HUES6 (cell line): Measurements from ENCODE around the gene TUBGCP6.
"Not testable (repeated sequence)": the region's sequence is repeated elsewhere in the genome, so short reads cannot be mapped to it uniquely, and the experiment has no call there.

ENCODE experiments used
- H3K27ac ChIP-seq: 2 replicates; pipeline ENCODE4 v1.7.0; 2013; ENCODE audit warnings: low read depth, mild to moderate bottlenecking, low read length, inconsistent platforms
- H3K27me3 ChIP-seq: 2 replicates; pipeline ENCODE4 v1.6.1; 2013; ENCODE audit warnings: low read length; ENCODE audit not compliant: control insufficient read depth, insufficient read depth
- H3K36me3 ChIP-seq: 2 replicates; pipeline ENCODE4 v1.6.1; 2013; ENCODE audit warnings: low read length; ENCODE audit not compliant: control insufficient read depth, insufficient read depth
- H3K4me1 ChIP-seq: 2 replicates; pipeline ENCODE4 v1.6.1; 2013; ENCODE audit warnings: low read length; ENCODE audit not compliant: control insufficient read depth, insufficient read depth
- H3K4me3 ChIP-seq: 2 replicates; pipeline ENCODE4 v1.5.1; 2013; ENCODE audit warnings: low read depth, low read length
- H3K9ac ChIP-seq: one replicate; pipeline ENCODE4 v1.6.1; 2013; ENCODE audit warnings: mild to moderate bottlenecking, low read length
- H3K9me3 ChIP-seq: 2 replicates; pipeline ENCODE4 v1.6.1; 2013; ENCODE audit warnings: low read depth, low read length; ENCODE audit not compliant: control insufficient read depth, insufficient read depth

Gene TUBGCP6

DNA sequence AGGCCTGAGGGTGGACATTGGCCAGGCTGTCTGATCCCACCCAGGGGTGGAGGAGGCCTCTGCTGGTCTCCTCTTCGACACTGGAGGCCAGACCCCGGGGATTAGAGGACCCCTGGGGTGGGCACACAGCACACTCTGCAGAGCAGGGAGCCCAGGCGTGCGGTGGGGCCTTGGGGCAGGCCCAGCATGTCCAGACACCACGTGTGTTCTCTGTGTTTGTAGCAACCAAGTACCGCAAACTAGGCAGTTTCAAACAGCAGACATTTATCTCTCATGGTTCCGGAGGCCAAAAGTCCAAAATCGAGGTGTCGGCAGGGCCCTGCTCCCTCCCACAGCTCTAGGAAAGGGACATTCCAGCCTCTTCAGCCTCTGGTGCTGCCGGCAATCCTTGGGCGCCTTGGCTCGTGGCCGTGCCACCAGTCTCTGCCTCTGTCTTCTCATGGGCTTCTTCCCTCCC lies 72.8 kb downstream of the TUBGCP6 start:
- Histone ChIP-seq H3K4me1 (peaks cover 7% of the 10 kb centered on the region; the same call in 1 of the 2 replicates), H3K9ac (no peak overlapping the region)

DNA sequence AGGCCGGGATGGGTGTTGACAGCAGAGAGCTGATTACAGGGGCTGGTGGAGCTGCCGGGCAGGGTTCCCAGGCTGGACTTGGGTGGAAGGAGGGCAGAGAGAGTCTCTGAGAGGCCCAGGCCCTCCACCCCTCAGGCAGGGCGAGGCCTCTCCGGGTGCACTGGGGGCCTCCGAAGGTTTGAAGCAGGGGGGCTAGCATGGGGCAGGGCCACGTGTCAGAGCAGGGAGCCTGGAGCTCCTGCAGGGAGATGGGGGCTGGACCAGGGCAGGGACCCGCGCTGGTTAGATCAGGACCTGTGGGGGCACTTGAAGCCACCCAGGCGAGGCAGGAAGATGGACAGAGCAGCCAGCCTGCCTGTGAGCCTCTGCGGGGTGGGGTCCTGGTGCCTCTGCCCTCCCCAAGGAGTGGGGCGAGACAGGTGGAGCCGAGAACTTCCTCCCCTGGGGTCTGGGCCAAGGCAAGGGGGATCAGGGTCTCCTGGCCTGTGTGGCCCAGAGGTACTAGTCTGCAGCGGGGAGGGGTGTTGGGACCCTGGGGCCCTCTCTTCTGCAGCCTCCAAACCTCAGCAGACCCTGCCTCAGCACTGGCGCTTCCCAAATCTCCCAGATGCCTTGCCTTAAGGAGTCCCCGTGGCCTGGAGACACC lies 73.4 kb downstream of the TUBGCP6 start:
- H3K27me3 ChIP-seq, result peaks cover 46% of the 10 kb centered on the region
- H3K9ac ChIP-seq, result no peak overlapping the region
- peaks cover 7% of the 10 kb centered on the region; the same call in 1 of the 2 replicates for H3K4me1 ChIP-seq
- H3K27ac ChIP-seq, result no peak overlapping the region
- H3K36me3 ChIP-seq, result no peaks in the 10 kb centered on the region
- H3K4me3 ChIP-seq, result peak overlapping the region; percentile 87
- H3K9me3 ChIP-seq, result no peaks in the 10 kb centered on the region

More for the DNA sequence above, 72.8 kb downstream of the TUBGCP6 start:
- no peak overlapping the region for H3K4me3 ChIP-seq
- no peaks in the 10 kb centered on the region for H3K36me3 ChIP-seq
- H3K9me3 ChIP-seq, result no peaks in the 10 kb centered on the region
- no peak overlapping the region for H3K27ac ChIP-seq
- H3K27me3 ChIP-seq, result peaks cover 44% of the 10 kb centered on the region

DNA sequence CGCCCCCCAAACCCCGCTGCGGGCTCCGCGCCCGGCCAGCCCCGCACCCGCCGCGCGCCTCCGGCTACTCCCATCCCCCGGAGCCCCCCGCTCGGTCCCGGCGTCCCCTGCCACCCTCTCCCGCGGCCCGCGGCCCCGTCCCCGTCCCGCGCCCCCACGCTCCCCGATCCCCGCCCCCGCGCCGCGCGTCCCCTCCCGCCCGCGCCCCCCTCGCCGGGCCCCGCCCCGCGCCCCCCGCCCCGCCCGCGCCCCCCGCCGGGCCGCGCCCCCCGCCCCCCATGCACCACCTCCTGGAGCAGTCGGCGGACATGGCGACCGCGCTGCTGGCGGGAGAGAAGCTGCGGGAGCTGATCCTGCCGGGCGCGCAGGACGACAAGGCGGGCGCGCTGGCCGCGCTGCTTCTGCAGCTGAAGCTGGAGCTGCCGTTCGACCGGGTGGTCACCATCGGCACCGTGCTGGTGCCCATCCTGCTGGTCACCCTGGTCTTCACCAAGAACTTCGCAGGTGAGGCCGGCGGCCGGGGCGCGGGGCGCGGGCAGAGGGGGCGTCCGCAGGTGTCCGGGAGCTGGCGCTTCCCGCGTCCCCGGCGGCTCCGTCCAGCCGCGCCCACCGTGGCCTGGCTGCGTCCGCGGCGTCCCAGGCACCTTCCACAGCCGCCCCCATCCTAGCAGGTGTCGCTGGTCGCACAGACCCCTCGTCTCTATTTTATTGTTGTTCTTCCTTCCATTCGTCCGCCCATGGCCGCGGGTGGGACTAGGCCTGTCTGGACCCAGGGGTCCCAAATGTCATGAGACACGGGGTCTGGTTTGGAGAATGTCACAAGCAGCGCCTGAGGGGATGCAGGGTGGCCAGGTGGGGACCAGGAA lies 74.1 kb downstream of the TUBGCP6 start, which contains the start of gene PANX2:
TSS of gene PANX2 (plus strand) at position 279 of the 866 bp plus-strand sequence. CDS start at position 279, 0 bp downstream.
- Histone ChIP-seq H3K9me3 (no peaks in the 10 kb centered on the region), H3K4me1 (peaks cover 2% of the 10 kb centered on the region; the same call in 1 of the 2 replicates), H3K27me3 (peaks cover 46% of the 10 kb centered on the region), H3K27ac (no peak within 1 kb of the TSS), H3K36me3 (no peaks in the 10 kb centered on the region), H3K4me3 (peak within 1 kb of the TSS; percentile 87), H3K9ac (peak within 1 kb of the TSS; percentile 50)

DNA sequence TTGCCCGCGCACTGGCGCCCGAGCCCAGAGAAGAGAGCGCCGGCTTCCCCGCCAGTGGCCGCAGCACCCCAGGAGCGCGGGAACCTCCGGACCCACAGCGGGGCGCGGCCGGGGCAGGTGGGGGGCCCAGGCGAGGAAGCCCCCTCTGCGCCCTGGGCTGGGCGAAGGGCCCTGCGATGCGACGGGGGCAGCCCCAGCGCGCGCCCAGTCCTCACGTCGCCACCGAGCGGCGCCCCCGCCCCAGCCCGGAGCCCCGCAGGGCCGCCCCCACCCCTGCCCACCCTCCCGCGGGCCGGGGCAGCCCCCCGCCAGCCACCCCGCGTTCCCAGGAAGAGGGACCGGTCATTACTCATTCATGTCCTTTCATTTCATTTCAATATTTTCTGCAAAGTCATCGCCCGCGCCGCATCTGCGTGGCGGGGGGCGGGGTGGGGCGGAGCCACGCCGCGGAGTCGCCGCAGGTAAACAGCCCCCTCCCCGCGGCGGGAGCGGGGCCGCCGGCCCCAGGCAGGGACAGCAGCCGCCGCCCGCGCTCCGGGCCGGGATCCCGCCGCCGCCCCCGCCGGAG lies 75.0 kb downstream of the TUBGCP6 start:
- H3K9me3 ChIP-seq, result no peaks in the 10 kb centered on the region
- no peaks in the 10 kb centered on the region for H3K4me1 ChIP-seq
- H3K27me3 ChIP-seq, result peaks cover 46% of the 10 kb centered on the region
- no peak overlapping the region for H3K27ac ChIP-seq
- peak overlapping the region; percentile 55 for H3K4me3 ChIP-seq
- H3K9ac ChIP-seq, result no peak overlapping the region
- no peaks in the 10 kb centered on the region for H3K36me3 ChIP-seq

DNA sequence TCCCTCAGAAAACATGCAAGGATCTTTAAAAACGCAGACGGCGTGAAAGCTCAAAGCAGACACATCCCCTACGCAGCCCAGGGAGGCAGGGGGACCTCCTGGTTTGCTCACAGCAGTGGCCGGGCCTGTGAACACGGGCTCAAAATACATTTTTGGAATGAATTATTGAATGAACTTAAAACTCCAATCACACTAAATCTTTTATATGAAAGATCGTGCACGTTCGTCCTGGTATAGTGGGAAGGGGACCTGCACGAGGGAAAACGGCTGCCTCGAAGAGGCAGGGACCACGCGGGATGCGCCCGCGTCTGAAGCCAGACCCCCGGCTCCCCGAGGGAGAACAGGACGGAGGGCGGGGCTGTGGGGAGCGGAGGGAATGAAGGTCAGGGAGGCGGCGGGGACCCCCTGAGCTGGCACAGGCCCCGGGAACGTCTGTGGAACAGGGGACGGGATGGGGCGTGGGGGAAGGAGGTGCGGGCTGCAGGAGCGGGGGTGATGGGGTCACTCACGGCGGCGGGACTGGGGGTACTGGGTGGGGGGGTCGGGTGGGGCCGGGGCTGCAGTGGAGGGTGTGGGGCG lies 75.6 kb downstream of the TUBGCP6 start:
- no peak overlapping the region for H3K9ac ChIP-seq
- no peaks in the 10 kb centered on the region for H3K4me1 ChIP-seq
- no peaks in the 10 kb centered on the region for H3K36me3 ChIP-seq
- no peaks in the 10 kb centered on the region for H3K9me3 ChIP-seq
- H3K27me3 ChIP-seq, result peaks cover 46% of the 10 kb centered on the region
- peak overlapping the region; percentile 55 for H3K4me3 ChIP-seq
- H3K27ac ChIP-seq, result no peak overlapping the region

DNA sequence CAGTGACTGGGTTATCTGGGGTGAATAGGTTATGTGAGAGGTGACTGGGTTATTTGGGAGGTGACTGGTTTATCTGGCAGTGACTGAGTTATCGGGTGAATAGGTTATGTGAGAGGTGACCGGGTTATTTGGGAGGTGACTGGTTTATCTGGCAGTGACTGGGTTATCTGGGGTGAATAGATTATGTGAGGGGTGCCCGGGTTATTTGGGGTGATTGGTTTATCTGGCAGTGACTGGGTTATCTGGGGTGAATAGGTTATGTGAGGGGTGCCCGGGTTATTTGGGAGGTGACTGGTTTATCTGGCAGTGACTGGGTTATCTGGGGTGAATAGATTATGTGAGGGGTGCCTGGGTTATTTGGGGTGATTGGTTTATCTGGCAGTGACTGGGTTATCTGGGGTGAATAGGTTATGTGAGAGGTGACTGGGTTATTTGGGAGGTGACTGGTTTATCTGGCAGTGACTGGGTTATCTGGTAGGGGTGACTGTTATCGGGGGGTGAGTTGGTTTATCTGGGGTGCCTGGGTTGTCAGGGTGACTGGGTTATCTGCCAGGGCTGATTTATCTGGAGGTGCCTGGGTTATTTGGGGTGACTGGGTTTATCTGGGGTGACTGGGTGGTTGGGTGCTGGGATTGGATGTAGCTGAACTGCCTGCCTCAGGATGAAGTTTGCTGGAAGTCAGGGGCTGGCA lies 76.2 kb downstream of the TUBGCP6 start:
- H3K27ac ChIP-seq, H3K4me1 ChIP-seq, H3K9ac ChIP-seq, H3K9me3 ChIP-seq, H3K4me3 ChIP-seq, H3K36me3 ChIP-seq: not testable (repeated sequence)
- peaks cover 46% of the 10 kb centered on the region for H3K27me3 ChIP-seq

DNA sequence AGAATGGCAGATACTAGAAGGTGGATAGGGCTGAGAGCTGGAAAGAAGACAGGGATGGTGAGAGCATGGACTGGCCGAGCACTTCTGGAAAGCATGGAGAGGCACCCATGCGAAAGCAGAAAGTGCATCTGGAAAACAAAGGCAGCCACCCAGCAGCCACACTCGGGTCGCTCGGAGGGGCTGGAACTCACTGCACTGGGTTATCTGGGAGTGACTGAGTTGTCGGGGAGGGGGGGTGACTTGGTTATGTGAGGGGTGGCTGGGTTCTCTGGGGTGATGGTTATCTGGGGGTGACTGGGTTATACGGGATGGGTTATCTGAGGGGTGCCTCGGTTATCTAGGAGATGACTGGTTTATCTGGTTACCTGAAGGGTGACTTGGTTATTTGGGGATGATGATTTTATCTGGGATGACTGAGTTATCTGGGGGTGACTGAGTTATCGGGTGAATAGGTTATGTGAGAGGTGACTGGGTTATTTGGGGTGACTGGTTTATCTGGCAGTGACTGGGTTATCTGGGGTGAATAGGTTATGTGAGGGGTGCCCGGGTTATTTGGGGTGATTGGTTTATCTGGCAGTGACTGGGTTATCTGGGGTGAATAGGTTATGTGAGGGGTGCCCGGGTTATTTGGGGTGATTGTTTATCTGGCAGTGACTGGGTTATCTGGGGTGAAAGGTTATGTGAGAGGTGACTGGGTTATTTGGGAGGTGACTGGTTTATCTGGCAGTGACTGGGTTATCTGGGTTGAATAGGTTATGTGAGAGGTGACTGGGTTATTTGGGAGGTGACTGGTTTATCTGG lies 76.9 kb downstream of the TUBGCP6 start:
- no peak overlapping the region for H3K9ac ChIP-seq
- no peak overlapping the region for H3K4me3 ChIP-seq
- H3K36me3 ChIP-seq, result no peaks in the 10 kb centered on the region
- H3K9me3 ChIP-seq, result no peaks in the 10 kb centered on the region
- no peak overlapping the region for H3K27ac ChIP-seq
- H3K4me1 ChIP-seq, result no peaks in the 10 kb centered on the region
- peaks cover 46% of the 10 kb centered on the region for H3K27me3 ChIP-seq
